CD4-positive, alpha-beta T cell treated with Interleukin-6 for 4 hours (primary cell): ENCODE results near the gene NEMP2.

ENCODE experiments used
- DNase-seq: peaks from one replicate; pipeline ENCODE4 v3.0.0-alpha.2; 2020; ENCODE audit warnings: mixed read lengths

The NEMP2 gene

DNA sequence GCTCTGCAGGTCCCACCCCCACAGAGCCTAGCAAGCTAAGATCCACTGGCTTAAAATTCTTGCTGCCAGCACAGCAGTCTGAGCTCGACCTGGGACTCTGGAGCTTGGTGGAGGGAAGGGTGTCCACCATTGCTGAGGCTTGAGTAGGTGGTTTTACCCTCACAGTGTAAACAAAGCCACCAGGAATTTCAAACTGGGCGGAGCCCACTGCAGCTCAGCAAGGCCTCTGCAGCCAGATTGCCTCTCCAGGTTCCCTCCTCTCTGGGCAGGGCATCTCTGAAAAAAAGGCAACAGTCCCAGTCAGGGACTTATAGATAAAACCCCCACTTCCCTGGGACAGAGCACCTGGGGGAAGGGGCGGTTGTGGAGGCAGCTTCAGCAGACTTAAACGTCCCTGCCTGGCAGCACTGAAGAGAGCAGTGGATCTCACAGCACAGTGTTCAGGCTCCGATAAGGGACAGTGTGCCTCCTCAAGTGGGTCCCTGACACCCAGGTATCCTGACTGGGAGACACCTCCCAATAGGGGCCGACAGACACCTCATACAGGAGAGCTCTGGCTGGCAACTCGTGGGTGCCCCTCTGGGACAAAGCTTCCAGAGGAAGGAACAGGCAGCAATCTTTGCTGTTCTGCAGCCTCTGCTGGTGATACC, 20.0 kb upstream of the NEMP2 start:
- DNase-seq, result no peak

DNA sequence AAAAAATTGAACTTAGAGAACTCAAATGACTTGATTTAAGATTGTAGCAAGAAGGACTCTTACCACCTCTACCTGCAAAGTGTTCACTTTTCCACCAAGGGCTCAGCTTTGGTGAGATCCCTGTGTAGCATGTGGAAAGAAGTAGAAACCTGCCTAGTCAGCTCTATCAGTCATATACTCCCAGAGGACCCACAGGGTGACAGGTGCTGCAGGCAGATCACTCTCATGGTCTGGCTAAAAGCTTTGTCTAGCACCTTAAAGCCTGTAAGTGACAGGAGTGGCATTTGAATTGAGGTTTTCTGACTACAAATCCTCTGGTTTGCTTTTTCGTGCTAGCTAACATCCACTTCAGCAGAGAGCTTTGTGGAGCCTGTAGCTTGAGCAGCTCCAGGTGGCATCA, 18.7 kb upstream of the NEMP2 start:
- DNase-seq, result no peak

DNA sequence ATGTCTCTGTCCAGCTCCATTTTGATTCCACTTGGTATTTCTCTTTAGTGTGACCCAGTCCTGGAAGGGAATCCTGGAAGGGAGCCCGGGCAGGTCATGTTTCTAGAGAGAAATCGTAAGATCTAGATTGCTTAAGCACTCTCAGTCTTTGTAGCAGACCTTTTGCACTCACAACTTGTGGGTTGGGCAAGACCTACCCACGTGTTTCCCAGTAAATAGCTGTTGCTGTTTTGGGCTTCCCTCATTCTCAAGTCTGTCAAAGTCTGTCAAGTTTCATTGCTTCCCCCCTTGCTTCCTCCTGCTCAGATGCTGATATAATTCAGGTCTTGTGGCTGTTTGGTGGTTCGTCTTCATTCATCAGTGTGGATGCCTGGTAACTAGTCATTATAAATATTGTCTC, 17.4 kb upstream of the NEMP2 start:
- no peak for DNase-seq

DNA sequence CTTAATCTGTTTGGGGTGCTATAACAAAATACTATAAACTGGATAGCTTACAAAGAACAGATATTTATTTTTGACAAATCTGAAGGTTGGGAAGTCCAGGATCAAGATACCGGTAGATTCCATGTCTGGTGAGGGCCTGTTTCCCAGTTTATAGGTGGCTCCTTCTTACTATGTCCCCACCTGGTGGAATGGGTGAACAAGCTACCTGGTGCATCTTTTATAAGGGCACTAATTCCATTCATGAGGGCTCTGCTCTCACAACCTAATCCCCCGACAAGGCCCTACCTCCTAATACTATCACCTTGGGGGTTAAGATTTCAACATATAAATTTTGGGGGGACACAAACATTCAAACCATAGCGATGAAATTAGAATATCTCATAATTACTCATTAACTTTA, 15.6 kb upstream of the NEMP2 start:
- DNase-seq, result no peak

DNA sequence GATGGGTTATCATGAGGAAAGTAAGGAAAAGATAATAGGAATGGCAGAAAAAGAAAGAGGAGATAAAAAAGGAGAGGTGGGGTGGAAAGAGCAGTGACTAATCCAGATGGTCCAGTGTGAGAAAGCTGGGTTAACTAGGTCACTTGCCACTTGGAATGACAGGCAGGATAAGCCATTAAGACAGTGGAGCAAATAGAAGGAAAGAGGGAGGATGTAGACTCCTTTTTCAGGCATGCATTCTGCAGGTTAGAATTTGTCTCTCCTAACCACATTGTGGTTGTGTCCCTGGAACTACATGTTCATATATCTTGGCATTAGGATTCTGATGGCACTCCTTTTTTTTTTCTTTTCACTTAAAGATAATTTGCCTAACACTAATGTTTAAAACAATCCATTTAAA, 13.4 kb upstream of the NEMP2 start:
- no peak for DNase-seq

DNA sequence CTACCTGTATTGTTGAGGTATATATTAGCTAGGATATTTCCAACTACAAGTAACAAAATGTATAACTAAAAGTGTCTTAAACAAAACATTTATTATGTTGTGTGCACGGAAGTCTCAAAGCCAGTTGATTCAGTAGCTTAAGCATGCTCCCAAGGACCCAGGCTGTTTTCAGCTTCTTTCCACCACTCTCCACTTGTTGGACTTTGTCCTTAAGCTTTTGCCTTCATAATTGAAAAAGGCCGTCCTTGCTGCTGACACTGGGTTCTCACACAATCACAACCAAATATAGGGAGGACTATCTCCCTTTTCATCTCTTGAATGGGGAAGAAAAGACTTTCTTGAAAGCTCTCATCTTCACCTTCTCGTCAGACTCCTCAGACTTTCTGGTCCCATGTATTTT, 12.2 kb upstream of the NEMP2 start:
- DNase-seq, result no peak

DNA sequence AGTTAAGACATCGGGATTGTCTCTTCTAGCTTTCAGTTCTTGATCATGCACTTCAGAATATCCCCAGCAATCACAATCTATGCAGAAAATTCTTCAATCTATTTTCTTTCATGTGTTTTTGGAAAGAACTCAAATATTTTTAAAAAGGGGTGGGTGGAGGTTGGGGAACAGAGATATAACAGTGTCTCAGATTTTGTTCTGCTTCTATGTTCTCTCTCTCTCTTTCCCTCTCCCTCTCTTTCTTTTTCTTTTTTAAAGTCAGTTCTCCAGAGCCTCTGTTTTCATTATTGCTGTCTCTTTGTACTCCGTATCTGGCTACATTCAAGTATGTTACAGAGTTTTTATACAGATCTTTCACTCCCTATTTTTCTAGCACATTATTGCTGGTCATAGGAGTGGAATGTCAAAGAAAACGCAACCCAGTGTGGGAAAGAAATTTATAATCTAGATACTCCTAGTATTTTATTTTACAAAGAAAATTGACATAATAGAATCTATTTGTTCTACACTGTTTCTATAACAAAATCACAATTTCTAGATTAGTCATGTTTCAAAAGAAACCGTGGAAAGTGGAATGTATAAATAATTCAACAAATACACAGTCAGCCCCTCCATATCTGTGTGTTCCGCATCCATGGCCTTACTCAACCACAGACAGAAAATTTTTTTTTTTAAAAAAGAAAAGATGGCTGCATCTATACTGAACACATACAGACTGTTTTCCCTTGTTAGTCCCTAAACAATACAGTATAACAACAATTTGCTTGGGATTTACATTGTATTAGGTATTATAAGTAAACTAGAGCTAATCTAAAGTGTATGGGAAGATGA, 11.2 kb upstream of the NEMP2 start:
- no peak for DNase-seq

DNA sequence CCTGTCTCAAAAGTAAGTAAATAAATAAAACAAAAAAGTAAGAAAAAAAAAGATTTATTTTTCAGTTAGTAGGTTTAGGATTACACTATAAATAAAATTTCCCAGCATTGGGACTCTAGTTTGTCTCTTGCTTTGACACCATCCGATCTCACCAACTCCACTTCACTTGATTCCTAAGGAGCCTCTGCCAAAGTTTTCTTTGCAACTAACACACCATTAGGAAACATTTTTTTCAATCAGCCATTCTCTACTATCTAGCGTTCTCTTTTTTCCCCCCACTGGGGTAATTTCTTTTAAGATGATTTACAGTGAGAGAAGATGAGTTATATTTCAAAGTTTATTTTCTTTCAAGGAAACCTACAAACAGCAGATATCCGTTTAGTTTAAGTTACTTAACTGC, 10.6 kb upstream of the NEMP2 start:
- no peak for DNase-seq

DNA sequence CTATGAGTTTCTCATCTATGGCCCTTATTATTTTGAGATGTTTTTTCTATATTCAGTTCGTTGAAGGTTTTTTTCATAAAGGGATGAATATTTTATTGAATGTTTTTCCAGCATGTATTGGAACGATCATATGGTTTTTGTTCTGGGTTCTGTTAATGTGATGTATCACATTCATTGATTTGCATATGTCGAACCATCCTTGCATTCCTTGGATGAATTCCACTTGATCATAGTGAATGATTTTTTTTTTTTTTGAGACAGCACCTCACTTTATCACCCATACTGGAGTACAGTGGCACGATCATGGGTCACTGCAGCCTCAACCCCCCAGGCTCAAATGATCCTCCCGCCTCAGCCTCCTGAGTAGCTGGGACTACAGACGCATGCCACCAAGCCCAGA, 5.5 kb upstream of the NEMP2 start:
- DNase-seq, result no peak

DNA sequence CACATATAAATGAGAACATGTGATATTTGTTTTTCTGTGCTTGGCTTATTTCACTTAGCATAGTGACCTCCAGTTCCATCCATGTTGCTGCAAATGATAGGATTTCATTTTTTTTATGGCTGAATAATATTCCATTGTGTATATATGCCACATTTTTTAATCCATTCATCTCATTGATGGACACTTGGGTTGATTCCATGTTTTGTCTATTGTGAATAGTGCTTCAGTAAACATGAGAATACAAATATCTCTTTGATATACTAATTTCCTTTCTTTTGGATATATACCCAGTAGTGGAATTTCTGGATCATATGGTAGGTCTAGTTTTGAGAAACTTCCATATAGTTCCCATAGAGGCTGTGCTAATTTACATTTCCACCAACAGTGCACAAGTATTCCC, 3.7 kb upstream of the NEMP2 start:
- DNase-seq, result no peak

DNA sequence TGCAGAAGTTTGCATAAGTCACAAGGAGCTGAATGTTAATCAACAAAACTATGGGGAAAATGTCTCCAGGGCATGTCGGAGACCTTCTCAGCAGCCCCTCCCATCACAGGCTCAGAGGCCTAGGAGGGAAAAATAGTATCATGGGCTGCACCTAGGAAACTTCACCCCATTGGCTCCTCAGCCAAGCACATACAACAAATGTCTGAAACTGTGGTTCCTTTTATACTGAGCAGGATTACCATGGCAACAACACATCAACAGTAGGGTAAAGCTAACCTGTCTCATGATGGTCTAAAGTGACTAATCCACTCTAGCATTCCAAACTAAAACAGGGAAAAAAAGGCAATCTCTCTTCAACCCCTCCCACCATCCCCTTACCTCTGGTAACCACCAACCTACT, 3.2 kb upstream of the NEMP2 start:
- DNase-seq, result no peak

DNA sequence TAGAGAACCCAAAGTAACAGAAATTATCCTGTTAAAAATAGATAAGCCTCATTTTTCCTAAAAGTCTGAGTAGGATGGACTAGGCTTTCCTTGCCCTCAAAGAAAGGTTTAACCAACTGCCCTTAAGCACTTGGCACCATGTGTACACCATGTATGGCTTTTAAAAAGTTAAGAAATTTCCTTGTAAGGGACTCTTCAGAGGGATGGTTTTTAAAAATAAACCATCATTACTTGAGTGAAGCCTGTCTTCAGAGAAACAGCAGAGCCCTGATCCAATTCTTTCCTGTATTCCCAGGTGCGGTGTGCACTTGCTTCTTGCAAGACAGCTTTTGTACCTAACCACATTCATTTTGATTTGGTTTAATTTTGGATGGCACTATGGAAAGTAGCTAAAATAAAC, 1.1 kb upstream of the NEMP2 start:
- DNase-seq, result no peak

DNA sequence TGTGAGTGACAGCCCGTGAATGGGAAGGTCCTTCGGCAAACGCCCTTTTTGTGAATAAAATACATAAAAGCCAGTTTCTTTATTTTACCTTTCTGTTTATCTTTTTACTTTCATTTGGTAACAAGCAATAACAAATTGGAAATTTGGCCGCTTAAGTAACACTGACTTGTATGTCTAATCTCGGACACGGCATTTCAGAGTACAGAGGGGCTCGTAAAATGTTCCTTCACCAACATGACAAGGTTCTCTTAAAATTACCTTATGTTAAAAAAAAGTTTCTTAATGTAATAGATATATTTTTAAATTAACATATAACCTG, 558 bp upstream of the NEMP2 start:
- no peak for DNase-seq

DNA sequence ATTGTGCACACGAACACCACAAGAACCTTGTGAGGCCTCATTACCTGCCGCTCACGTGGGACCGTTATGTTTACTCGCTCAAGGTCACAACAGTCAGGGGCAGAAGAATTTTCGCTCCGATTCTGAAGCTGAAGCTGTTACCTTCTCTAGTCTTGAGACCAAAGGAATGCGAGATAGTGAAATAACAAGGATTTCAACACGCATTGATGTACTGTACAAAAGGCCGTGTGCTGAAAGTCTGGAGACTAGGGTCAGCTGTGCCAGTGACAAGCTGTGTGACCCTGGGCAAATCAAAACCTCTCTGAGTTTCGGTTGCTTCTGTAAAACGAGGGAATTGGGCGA, 583 bp downstream of the NEMP2 start:
- DNase-seq, result peak; percentile 77

DNA sequence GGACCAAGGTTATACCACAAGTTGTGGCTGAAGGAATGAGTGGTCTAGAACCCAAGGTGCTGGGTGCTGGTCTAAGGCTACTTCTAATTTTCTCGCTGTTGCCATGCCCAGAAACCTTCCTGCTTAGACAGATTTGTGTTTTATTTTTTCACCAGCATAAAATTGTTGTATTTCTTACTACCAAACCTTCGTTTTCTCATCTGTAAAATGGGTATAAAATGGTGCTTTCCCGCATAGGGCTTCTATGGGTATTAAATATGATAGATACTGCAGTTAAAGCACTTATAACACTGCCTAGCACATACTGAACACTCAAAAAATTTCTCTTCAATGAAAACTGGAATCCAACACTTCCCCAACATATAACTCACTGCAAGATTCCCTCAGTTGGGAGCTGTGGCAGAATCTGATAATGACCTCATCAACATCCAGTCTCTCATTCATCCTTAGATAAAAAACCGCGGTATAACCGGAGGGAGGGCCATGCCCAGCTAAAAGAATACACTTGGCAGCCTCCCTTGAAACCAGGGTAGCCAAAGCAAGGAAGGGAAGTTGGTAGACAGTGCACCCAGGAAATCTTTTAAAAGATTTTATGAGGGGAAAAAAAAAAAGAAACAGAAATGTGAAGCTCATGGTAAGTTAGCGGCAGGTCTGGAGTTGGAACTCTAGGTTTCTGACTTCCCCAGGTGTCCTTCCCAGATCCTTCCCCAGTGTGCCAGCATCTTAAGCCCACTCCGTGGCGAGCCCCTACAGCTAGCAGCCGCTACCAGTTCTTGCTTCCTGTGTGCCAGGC, 1.2 kb downstream of the NEMP2 start:
- no peak for DNase-seq

DNA sequence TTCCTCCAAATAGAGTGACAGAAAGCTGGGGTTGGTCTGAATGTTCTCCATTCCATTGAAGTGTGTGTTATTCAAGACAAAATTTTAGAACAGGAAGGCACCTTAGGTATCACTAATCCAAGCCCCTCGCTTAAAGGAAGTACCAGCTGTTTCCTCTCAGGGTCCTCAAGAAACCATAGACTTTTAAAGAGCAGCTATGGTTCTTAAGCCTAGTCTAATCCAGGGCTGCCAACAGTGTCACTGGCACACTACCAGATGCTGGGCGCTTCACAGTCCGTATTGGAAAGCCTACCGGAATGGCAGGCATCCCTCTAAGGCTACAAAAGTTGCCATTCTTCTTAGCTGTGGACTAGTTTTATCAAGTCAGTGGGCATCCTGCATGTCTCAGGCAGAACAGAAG, 1.9 kb downstream of the NEMP2 start:
- DNase-seq, result no peak

DNA sequence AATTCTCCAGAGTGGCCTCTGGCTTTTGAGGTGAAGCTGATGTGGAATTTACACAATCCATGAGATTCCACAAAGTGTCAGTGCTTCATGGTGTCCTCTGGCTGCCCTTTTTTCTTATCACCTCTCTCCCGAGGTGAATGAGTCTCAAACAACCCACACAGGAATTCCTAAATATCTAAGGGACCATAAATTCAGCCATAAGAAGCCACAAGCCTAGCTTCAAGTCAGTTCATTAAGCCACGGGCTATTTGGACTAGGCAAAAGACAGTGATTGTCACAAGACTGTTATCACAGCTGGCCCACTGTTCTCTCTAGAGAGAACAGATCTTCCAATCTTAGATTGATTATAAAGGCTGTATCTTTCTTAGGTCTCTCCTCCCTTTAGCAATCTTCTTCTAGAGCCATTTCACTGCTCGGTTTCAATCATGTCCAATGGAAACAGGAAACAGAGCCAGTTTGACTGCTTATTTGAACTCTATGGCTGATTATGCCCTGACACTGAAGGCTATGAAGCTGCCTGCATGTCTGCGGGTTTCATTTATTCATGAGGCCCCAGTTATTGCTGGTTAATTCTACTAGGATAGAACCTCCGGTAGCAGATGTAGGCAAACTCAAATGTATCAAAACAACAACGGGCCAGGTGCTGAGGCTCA, 4.1 kb downstream of the NEMP2 start:
- no peak for DNase-seq

DNA sequence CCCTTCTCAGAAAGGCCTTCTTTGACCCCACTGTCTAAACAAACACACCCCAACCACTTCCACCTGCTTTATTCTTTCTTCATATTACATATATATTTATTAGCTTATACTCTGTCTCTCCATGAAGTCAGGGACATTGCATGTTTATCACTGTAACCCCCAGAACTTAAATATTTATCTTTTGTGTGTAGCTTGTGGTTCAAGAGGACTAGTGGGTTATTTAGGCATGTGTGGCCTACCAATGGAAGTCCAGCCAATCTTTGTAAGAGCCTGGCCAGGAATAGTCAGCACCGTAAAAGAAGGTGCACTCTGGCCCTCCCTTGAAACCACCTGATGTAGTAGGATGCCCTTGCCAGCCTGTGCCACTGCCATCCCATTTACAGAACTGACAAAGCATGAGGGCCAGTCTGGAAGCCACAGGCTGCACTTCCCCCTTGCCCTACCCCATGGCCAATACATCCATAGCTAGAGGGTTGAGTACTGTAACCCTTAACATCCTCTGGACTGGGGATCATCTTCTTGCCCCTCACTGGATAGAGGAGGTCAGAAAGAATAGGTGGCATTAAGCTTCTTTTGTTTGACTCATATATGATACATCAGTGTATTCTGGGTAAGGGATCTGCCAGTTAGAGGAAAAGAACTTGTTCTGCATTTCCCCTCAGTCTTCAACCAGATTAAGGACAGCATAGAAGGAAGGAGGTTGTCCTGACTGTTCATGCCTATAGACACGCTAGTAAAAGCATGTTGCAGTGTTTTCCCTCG, 4.9 kb downstream of the NEMP2 start:
- no peak for DNase-seq

DNA sequence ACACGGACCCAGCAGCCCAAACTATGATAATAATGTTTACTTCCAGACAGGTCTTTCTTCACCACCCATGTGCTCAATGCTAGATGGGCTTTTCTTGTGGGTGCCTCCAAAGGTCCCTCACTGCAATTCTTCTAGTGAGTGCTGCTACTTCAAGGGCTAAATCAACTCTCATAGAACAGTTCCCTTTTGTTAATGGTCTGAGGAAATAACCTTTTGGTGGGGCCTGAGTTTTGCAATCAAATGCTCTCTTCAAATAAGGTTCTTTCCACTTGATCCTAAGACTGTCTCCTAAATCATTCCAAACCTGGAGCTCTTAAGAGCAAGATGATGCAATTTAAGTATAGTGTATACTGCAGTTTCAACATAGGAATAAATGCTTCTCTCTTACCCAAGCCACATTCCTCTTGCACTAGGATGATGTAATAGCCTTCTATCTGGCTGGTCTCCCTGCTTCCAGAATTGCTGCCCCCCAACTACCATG, 6.0 kb downstream of the NEMP2 start:
- no peak for DNase-seq

DNA sequence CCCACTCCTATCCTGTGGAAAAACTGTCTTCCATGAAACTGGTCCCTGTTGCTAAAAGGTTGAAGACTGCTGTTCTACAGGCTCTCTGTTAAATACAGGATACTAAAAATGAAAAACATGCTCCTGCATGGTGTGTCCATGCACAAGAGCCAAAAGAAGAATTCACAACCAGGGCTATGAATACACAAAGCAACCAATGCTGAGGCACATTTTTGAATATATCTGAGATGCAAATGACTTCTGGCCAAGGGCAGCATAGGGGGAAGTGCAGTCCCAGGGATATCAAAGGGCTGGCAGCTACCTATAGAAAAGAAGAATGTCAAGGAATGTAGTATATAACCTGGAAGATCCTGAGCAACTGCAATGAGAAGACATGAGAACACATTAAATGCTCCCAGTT, 6.6 kb downstream of the NEMP2 start:
- DNase-seq, result no peak

DNA sequence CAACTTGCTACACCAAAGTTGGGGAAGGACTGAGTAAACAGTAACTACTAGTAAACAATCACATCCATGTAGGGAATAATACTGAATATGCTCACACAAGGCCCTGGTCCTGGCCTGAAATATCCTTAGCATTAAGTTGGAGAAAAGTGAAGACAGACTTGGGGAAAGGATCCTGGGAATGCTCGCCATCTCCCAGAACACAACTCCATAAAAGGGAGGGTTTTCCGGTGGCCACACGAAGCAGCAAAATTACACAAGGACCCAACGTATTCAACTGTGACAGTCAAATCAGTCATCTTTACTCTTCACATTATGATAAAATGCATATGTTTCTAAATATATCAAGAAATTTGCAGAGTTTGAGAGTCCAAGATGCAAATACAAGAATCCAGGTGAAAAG, 7.3 kb downstream of the NEMP2 start:
- no peak for DNase-seq

DNA sequence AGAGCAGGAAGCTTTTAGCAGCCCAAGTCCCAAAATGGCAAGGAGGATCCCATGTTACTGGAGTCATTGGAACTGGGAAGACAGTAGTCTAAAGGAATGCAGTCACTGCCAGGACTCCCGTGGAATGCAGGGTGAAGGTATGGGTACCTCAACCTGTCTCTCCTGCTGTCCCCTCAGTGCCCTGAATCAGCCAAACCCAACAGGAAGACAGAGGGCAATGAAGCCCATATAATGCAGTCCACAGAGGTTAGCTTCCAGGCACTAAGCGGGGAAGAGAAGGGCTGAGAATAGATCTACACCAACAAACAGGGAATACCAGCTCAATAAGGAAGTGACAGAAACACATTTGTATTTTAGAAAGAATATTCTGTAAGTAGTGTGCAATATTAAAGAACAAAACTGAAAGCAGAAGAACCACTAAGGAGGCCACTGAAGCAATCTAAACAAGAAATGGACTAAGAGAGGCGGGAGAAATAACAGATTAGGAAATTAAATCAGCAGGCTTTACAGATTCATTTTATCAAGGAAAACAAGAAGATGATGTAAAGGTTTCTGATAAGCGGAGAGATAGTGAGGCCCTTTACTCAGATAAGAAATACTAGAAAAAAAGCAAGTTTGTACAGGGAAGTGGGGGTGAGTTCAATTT, 8.3 kb downstream of the NEMP2 start:
- no peak for DNase-seq
